ENCODE results near the gene ZNF701.
A peak's percentile ranks its signal among the peaks of the same experiment; 100 is the strongest.
"Not testable (repeated sequence)": the region's sequence is repeated elsewhere in the genome, so short reads cannot be mapped to it uniquely, and the experiment has no call there.

The ZNF701 gene

DNA sequence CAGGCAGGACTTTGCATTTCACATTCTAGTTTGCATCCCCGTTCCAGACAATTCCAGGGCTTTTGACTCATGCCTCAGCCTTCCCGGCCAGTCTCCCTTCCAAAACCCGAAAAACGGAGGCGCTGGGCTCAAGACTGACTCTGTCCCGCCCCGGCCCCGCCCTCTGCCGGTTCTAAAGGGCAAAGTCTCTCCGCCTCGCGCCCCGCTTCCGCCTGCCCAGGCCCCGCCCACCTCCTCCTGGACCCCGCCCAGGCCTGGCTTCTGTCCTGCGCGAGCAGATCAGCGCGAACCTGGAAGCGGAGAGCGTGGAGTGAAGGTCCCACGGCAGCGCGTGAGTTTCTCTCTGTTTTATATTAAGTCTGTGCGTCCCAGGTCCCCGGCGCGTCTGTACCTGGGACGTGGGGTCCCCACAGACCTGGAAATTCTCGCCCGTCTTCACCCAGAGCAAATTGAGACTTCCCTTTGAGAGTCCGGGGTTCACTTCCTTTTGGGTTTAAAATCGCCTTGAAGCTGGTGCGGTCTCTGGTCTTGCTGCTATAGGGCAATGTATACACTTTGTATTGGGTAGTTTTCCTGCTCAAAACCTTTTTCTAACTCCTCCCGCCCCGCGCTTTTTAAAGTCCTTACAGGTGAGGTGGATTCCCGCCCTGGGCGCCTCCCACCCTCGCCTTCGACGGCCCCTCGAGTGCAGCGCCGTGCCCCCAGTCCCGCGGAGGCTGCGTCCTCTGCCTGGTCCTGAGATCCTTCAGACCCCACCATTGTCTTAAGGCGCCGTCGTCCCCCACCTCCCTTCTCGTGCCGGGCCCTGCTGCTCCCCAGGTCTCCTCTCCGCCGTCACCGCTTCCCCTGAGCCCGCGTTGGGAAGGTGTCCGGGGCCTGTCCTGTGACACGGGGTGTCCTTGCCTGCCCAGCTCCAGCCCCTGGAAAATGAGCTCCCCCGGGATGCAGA is 31.2 kb downstream of the ZNF701 start:
- DNase-seq (ENCODE audit: low read depth, low spot score), result peak; percentile 68
- peaks cover 8% of the 10 kb centered on the region for H3K9me3 ChIP-seq (ENCODE audit: insufficient read depth, low read length)
- H3K9ac ChIP-seq (ENCODE audit: insufficient read length, low read depth), result peak overlapping the region; percentile 87
- peaks cover 37% of the 10 kb centered on the region for H3K36me3 ChIP-seq (ENCODE audit: insufficient read depth, insufficient read length, low read length)
- H3K4me1 ChIP-seq (ENCODE audit: insufficient read depth, insufficient read length), result no peaks in the 10 kb centered on the region
- H3K4me3 ChIP-seq (ENCODE audit: insufficient read length, low read depth), result peak overlapping the region; percentile 70
- no peak for TF ChIP-seq ZNF274 (IDR thresholded peaks at IDR 0.05; ENCODE audit: low read depth, low read length)
- no peak for TF ChIP-seq SUZ12 (IDR thresholded peaks at IDR 0.05; ENCODE audit: extremely low read depth, insufficient read depth, insufficient read length)
- no peak for TF ChIP-seq YY1 (IDR thresholded peaks at IDR 0.05; ENCODE audit: insufficient read depth, insufficient read length)
- no peaks in the 10 kb centered on the region for H3K27me3 ChIP-seq (ENCODE audit: insufficient read depth, insufficient read length)

DNA sequence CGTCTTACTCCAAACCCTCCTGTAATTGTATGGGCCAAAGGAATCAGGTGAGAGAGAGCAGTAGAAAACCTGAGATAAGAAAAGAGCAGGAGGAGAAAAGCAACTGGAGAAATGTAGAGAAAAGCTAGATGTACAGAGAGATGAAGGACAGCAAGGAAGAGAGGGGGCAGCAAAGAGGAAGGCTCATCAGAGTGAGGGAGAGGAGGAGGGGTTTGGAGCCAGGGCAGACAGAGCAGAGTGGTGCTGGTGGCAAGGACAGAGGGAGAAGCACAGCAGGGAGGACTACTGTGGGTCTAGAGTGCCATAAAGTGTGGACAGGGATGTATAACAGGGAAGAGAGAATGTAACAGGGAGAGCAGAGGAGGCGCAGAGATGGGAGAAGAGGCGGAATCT is 31.9 kb downstream of the ZNF701 start:
- H3K9ac ChIP-seq (ENCODE audit: insufficient read length, low read depth), result peak overlapping the region; percentile 87
- not testable (repeated sequence) for H3K9me3 ChIP-seq (ENCODE audit: insufficient read depth, low read length); DNase-seq (ENCODE audit: low read depth, low spot score); H3K4me1 ChIP-seq (ENCODE audit: insufficient read depth, insufficient read length); H3K27me3 ChIP-seq (ENCODE audit: insufficient read depth, insufficient read length)
- peaks cover 30% of the 10 kb centered on the region for H3K36me3 ChIP-seq (ENCODE audit: insufficient read depth, insufficient read length, low read length)
- peak overlapping the region; percentile 70 for H3K4me3 ChIP-seq (ENCODE audit: insufficient read length, low read depth)

DNA sequence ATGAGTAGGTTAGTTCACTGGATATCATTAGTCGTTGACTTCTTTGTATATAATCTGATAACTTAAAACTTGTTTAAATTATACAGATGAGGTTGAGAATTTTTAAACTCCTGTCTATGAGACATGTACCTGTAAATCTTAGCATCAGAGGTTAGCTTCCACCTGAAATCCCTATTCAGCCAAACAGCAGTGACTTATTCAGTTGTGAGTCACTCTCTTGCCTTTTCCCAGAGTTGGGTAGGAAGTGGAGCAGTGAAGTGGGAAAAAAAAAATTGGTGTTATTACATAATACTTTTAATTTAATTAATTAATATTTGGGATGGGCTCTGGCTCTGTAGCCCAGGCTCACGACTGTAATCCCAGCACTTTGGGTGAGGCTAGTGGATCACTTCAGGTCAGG is 32.9 kb downstream of the ZNF701 start:
- no peaks in the 10 kb centered on the region for H3K4me1 ChIP-seq (ENCODE audit: insufficient read depth, insufficient read length)
- no peak overlapping the region for H3K9ac ChIP-seq (ENCODE audit: insufficient read length, low read depth)
- peaks cover 24% of the 10 kb centered on the region for H3K36me3 ChIP-seq (ENCODE audit: insufficient read depth, insufficient read length, low read length)
- no peak for DNase-seq (ENCODE audit: low read depth, low spot score)
- no peaks in the 10 kb centered on the region for H3K27me3 ChIP-seq (ENCODE audit: insufficient read depth, insufficient read length)
- TF ChIP-seq SUZ12 (IDR thresholded peaks at IDR 0.05; ENCODE audit: extremely low read depth, insufficient read depth, insufficient read length) (no peak), YY1 (IDR thresholded peaks at IDR 0.05; ENCODE audit: insufficient read depth, insufficient read length) (no peak), ZNF274 (IDR thresholded peaks at IDR 0.05; ENCODE audit: low read depth, low read length) (no peak)
- no peaks in the 10 kb centered on the region for H3K9me3 ChIP-seq (ENCODE audit: insufficient read depth, low read length)
- H3K4me3 ChIP-seq (ENCODE audit: insufficient read length, low read depth), result no peak overlapping the region

DNA sequence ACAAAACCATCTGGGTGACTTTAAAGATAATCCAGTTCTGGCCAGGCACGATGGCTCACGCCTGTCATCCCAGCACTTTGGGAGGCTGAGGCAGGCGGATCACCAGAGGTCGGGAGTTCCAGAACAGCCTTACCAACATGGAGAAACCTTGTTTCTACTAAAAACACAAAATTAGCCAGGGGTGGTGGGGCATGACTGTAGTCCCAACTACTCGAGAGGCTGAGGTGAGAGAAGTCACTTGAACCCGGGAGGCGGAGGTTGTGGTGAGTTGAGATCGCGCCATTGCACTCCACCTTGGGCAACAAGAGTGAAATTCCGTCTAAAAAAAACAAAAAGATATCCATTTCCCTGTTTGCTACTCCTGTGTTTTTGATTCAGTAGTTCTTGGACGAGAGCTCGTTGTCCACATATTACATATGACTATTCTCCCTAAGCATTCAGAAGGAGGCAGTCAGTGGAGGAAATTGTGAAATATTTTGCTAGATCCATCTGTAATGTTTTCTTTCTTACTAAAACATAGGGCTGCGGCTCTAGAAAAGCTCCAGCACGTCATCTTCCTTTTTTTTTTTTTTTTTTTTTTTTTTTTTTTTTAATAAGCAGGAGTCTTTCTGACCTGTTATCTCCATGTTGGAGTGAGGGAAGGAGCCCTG is 33.6 kb downstream of the ZNF701 start:
- no peaks in the 10 kb centered on the region for H3K9me3 ChIP-seq (ENCODE audit: insufficient read depth, low read length)
- H3K4me3 ChIP-seq (ENCODE audit: insufficient read length, low read depth), result no peak overlapping the region
- no peaks in the 10 kb centered on the region for H3K4me1 ChIP-seq (ENCODE audit: insufficient read depth, insufficient read length)
- no peak for TF ChIP-seq ZNF274 (IDR thresholded peaks at IDR 0.05; ENCODE audit: low read depth, low read length)
- no peak for TF ChIP-seq SUZ12 (IDR thresholded peaks at IDR 0.05; ENCODE audit: extremely low read depth, insufficient read depth, insufficient read length)
- no peaks in the 10 kb centered on the region for H3K27me3 ChIP-seq (ENCODE audit: insufficient read depth, insufficient read length)
- DNase-seq (ENCODE audit: low read depth, low spot score), result no peak
- H3K36me3 ChIP-seq (ENCODE audit: insufficient read depth, insufficient read length, low read length), result peaks cover 24% of the 10 kb centered on the region
- no peak overlapping the region for H3K9ac ChIP-seq (ENCODE audit: insufficient read length, low read depth)

DNA sequence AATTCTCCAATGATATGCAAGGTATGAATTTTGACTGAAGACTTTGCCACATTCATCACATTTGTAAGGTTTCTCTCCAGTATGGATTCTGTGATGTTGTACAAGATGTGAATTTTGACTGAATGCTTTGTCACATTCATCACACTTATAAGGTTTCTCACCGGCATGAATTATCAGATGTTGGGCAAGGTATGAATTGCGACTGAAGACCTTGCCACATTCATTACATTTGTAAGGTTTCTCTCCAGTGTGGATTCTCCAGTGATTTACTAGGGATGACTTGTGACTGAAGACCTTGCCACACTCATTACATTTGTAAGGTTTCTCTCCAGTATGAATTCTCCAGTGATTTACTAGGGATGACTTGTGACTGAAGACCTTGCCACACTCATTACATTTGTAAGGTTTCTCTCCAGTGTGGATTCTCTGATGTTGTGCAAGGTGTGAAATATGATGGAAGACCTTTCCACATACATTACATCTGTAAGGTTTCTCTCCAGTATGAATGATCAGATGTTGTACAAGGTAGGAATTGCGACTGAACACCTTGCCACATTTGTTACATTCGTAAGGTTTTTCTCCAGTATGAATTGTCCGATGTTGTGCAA is 43.3 kb downstream of the ZNF701 start:
- no peak for DNase-seq (ENCODE audit: low read depth, low spot score)
- H3K4me3 ChIP-seq (ENCODE audit: insufficient read length, low read depth), result no peak overlapping the region
- no peak overlapping the region for H3K9ac ChIP-seq (ENCODE audit: insufficient read length, low read depth)
- no peaks in the 10 kb centered on the region for H3K27me3 ChIP-seq (ENCODE audit: insufficient read depth, insufficient read length)
- H3K4me1 ChIP-seq (ENCODE audit: insufficient read depth, insufficient read length), result no peaks in the 10 kb centered on the region
- peaks cover 49% of the 10 kb centered on the region for H3K36me3 ChIP-seq (ENCODE audit: insufficient read depth, insufficient read length, low read length)
- TF ChIP-seq ZNF274 (IDR thresholded peaks at IDR 0.05; ENCODE audit: low read depth, low read length) (peak; percentile 49), YY1 (IDR thresholded peaks at IDR 0.05; ENCODE audit: insufficient read depth, insufficient read length) (no peak), SUZ12 (IDR thresholded peaks at IDR 0.05; ENCODE audit: extremely low read depth, insufficient read depth, insufficient read length) (no peak)
- H3K9me3 ChIP-seq (ENCODE audit: insufficient read depth, low read length), result peaks cover 36% of the 10 kb centered on the region

DNA sequence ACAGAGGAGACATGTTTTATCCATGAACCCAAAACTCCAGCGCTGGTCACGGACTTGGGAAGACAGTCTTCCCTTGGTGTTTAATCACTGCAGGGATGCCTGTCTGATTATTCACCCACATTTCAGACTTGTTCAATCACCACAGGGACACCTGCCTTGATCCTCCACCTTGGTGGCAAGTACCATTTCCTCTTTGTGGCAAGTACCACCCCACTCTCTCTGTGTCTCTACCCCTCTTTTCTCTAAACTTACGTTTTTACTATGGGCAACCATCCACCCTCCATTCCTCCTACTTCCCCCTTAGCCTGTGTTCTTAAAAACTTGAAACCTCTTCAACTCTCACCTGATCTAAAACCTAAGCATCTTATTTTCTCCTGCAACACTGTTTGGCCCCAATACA is 51.3 kb downstream of the ZNF701 start:
- peaks cover 58% of the 10 kb centered on the region for H3K36me3 ChIP-seq (ENCODE audit: insufficient read depth, insufficient read length, low read length)
- no peak overlapping the region for H3K9ac ChIP-seq (ENCODE audit: insufficient read length, low read depth)
- TF ChIP-seq ZNF274 (IDR thresholded peaks at IDR 0.05; ENCODE audit: low read depth, low read length) (no peak), YY1 (IDR thresholded peaks at IDR 0.05; ENCODE audit: insufficient read depth, insufficient read length) (no peak)
- no peak for DNase-seq (ENCODE audit: low read depth, low spot score)
- H3K27me3 ChIP-seq (ENCODE audit: insufficient read depth, insufficient read length), result no peaks in the 10 kb centered on the region
- H3K4me3 ChIP-seq (ENCODE audit: insufficient read length, low read depth), result no peak overlapping the region
- H3K9me3 ChIP-seq (ENCODE audit: insufficient read depth, low read length), result no peaks in the 10 kb centered on the region
- H3K4me1 ChIP-seq (ENCODE audit: insufficient read depth, insufficient read length), result no peaks in the 10 kb centered on the region

DNA sequence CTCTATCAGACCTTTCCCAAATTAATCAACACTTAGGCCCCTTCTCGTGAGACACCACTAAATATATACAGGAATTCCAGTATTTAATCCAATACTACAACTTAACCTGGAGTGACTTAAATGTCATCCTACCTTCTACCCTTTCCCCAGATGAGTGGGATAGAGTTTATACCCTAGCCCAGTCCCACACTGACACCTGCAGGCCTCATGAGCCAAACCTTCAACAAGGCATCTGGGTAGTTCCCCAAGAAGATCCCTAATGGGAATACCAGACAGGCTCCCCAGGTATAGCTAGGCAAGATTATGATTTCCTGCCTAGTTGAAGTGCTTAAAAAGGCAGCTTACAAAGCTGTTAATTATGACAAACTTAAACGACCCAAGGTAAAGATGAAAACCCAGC is 52.2 kb downstream of the ZNF701 start:
- Histone ChIP-seq H3K9ac (ENCODE audit: insufficient read length, low read depth) (no peak overlapping the region), H3K36me3 (ENCODE audit: insufficient read depth, insufficient read length, low read length) (peaks cover 54% of the 10 kb centered on the region)

More for the DNA sequence above, 52.2 kb downstream of the ZNF701 start:
- TF ChIP-seq YY1 (IDR thresholded peaks at IDR 0.05; ENCODE audit: insufficient read depth, insufficient read length) (no peak), SUZ12 (IDR thresholded peaks at IDR 0.05; ENCODE audit: extremely low read depth, insufficient read depth, insufficient read length) (no peak), ZNF274 (IDR thresholded peaks at IDR 0.05; ENCODE audit: low read depth, low read length) (no peak)
- DNase-seq (ENCODE audit: low read depth, low spot score), result no peak
- Histone ChIP-seq H3K27me3 (ENCODE audit: insufficient read depth, insufficient read length) (no peaks in the 10 kb centered on the region), H3K4me1 (ENCODE audit: insufficient read depth, insufficient read length) (no peaks in the 10 kb centered on the region), H3K4me3 (ENCODE audit: insufficient read length, low read depth) (no peak overlapping the region), H3K9me3 (ENCODE audit: insufficient read depth, low read length) (no peaks in the 10 kb centered on the region)
